Measurements from ENCODE around the gene CAPN9.

GRCh38 chr1:230842801-230843200 lies 95.6 kb downstream of the CAPN9 start:
- no peak for TF ChIP-seq CTCF (IDR thresholded peaks at IDR 0.05; ENCODE audit: low read depth, low read length)
- TF ChIP-seq EZH2phosphoT487 (IDR thresholded peaks at IDR 0.05; ENCODE audit: low read depth), result no peak
